SKM-1 (cell line): ENCODE results near the gene RPS14.

Experiments used
- DNase-seq: peaks from one replicate; lab custom pipeline; 2025; ENCODE audit not compliant: unreplicated experiment; lab: John Stamatoyannopoulos, UW

The RPS14 gene

GRCh38 chr5:150401376-150402228, 47.9 kb downstream of the RPS14 start:
- no peak for DNase-seq

GRCh38 chr5:150401076-150401375, 48.5 kb downstream of the RPS14 start:
- DNase-seq = no peak

GRCh38 chr5:150400316-150401075, 49.0 kb downstream of the RPS14 start:
- DNase-seq = no peak

- no peak for DNase-seq
Observed at GRCh38 chr5:150399524-150400211, 49.9 kb downstream of the RPS14 start.

GRCh38 chr5:150398722-150399523, 50.6 kb downstream of the RPS14 start:
- no peak for DNase-seq

- no peak for DNase-seq
Observed at GRCh38 chr5:150397782-150398721, 51.5 kb downstream of the RPS14 start.

- DNase-seq = no peak
Observed at GRCh38 chr5:150397146-150397781, 52.3 kb downstream of the RPS14 start.

- no peak for DNase-seq
Observed at GRCh38 chr5:150396267-150396666, 53.3 kb downstream of the RPS14 start.

GRCh38 chr5:150395688-150395975, 53.9 kb downstream of the RPS14 start:
- DNase-seq = no peak

GRCh38 chr5:150394912-150395687, 54.4 kb downstream of the RPS14 start:
- DNase-seq = no peak

- DNase-seq = no peak
Observed at GRCh38 chr5:150394131-150394530, 55.4 kb downstream of the RPS14 start.

GRCh38 chr5:150393096-150393645, 56.4 kb downstream of the RPS14 start:
- DNase-seq = no peak

- DNase-seq = no peak
Observed at GRCh38 chr5:150392680-150393079, 56.9 kb downstream of the RPS14 start.
